CD4-positive, alpha-beta memory T cell (primary cell): ENCODE data around the gene PLS3. TPM values are rescaled to one million over a fixed set of nuclear protein-coding genes. Genes with fewer than 3 reads are reported as not detected.

Experiments
- CTCF ChIA-PET: fragments of 350-600 bp; sonication (Branson Sonifier 250); formaldehyde crosslinking; loops from one replicate; lab custom pipeline; 2021; ENCODE audit warnings: inconsistent platforms; ENCODE audit not compliant: partially characterized antibody; lab: Charles Lee
- POLR2A ChIA-PET: fragments of 350-600 bp; sonication (Branson Sonifier 250); formaldehyde crosslinking; loops from one replicate; lab custom pipeline; 2021; ENCODE audit not compliant: partially characterized antibody; lab: Charles Lee
- DNase-seq, 5 donors: peaks; one replicate each; pipeline versions ENCODE4 v3.0.0 to v3.0.0-alpha.2; 2020 to 2022; ENCODE audit warnings: mixed read lengths in 1 of 5
- H3K27ac ChIP-seq: one replicate; pipeline ENCODE4 v1.7.0; 2013; ENCODE audit warnings: low read depth, low read length
- H3K27me3 ChIP-seq: 2 replicates; pipeline ENCODE4 v1.7.0; 2013; ENCODE audit warnings: mild to moderate bottlenecking, low read length, moderate library complexity; ENCODE audit not compliant: insufficient read depth
- H3K36me3 ChIP-seq: 2 replicates; pipeline ENCODE4 v1.7.0; 2013; ENCODE audit warnings: mild to moderate bottlenecking, low read length, moderate library complexity; ENCODE audit not compliant: insufficient read depth
- H3K4me1 ChIP-seq: 2 replicates; pipeline ENCODE4 v1.7.0; 2013; ENCODE audit warnings: mild to moderate bottlenecking, low read length, moderate library complexity; ENCODE audit not compliant: insufficient read depth
- H3K4me3 ChIP-seq, 2 donors: one replicate each; pipeline ENCODE4 v1.7.0; 2013; ENCODE audit warnings: low read length in 2 of 2, mild to moderate bottlenecking in 1 of 2
- H3K9me3 ChIP-seq, 2 donors: one replicate each; pipeline ENCODE4 v1.7.0; 2013; ENCODE audit warnings: low read length in 2 of 2, control low read depth in 1 of 2; ENCODE audit not compliant: control insufficient read depth in 1 of 2
- H3K27ac Mint-ChIP-seq, 7 donors: one replicate each; pipeline ENCODE4 v1.8.0; 2020 to 2021; ENCODE audit warnings: mixed read lengths in 7 of 7, mild to moderate bottlenecking in 6 of 7, inconsistent platforms in 3 of 7, moderate library complexity in 3 of 7
- H3K27me3 Mint-ChIP-seq, 2 donors: one replicate each; pipeline ENCODE4 v1.8.0; 2020 to 2021; ENCODE audit warnings: mixed read lengths in 2 of 2
- H3K36me3 Mint-ChIP-seq, 2 donors: one replicate each; pipeline ENCODE4 v1.8.0; 2020 to 2021; ENCODE audit warnings: mixed read lengths in 2 of 2, inconsistent platforms in 1 of 2, mild to moderate bottlenecking in 1 of 2
- H3K4me1 Mint-ChIP-seq, 4 donors: one replicate each; pipeline ENCODE4 v1.8.0; 2020 to 2021; ENCODE audit warnings: mixed read lengths in 4 of 4, mild to moderate bottlenecking in 1 of 4
- H3K4me3 Mint-ChIP-seq, 8 donors: one replicate each; pipeline ENCODE4 v1.8.0; 2020 to 2021; ENCODE audit warnings: mixed read lengths in 8 of 8, mild to moderate bottlenecking in 7 of 8, moderate library complexity in 6 of 8, inconsistent platforms in 3 of 8
- H3K9me3 Mint-ChIP-seq, 8 donors: one replicate each; pipeline ENCODE4 v1.8.0; 2020 to 2021; ENCODE audit warnings: mixed read lengths in 8 of 8, mild to moderate bottlenecking in 5 of 8, inconsistent platforms in 3 of 8, moderate library complexity in 1 of 8
- intact Hi-C: fragments of 100-400 bp; cut with micrococcal nuclease; formaldehyde crosslinking; loops from one replicate; pipeline ENCODE4 v1.15.1; 2023
- polyA plus RNA-seq, 2 donors: library from polyadenylated mRNA; unstranded; fragments of 300-500 nt; fragmentation: Illumina TruSeq; gene quantifications; one replicate each; pipeline ENCODE4 v1.2.3, GENCODE V29; 2021
- total RNA-seq, 2 experiments: library from RNA; stranded (reverse); gene quantifications; one replicate each; pipeline ENCODE4 v1.2.3, GENCODE V29; 2021

Gene PLS3
- total and polyA plus RNA-seq, 4 experiments from 2014 or later, result 0.14 to 0.76 (median 0.15) TPM; not detected in 1

GRCh38 chrX:115583496-115584004 lies 22.6 kb downstream of the PLS3 start:
- no peak overlapping the region for H3K27ac Mint-ChIP-seq
- no peak for DNase-seq
- Histone ChIP-seq H3K36me3 (no peaks in the 10 kb centered on the region), H3K9me3 (no peaks in the 10 kb centered on the region), H3K4me1 (no peaks in the 10 kb centered on the region), H3K27me3 (no peaks in the 10 kb centered on the region), H3K27ac (no peak overlapping the region), H3K4me3 (no peak overlapping the region)
- ChIA-PET POLR2A (no interaction called here), CTCF (no interaction called here)
- H3K36me3 Mint-ChIP-seq, result no peaks in the 10 kb centered on the region
- peaks cover 0 to 1% (median 0%) of the 10 kb centered on the region in 8 donors for H3K9me3 Mint-ChIP-seq
- H3K4me3 Mint-ChIP-seq, result no peak overlapping the region
- intact Hi-C loops, result no loop called here
- H3K4me1 Mint-ChIP-seq, result no peaks in the 10 kb centered on the region
- H3K27me3 Mint-ChIP-seq, result no peaks in the 10 kb centered on the region

- Mint-ChIP-seq H3K4me1 (no peaks in the 10 kb centered on the region), H3K4me3 (no peak overlapping the region), H3K27me3 (no peaks in the 10 kb centered on the region), H3K27ac (no peak overlapping the region), H3K36me3 (no peaks in the 10 kb centered on the region), H3K9me3 (peaks cover 0 to 1% (median 0%) of the 10 kb centered on the region in 8 donors)
- ChIA-PET POLR2A (no interaction called here), CTCF (no interaction called here)
- Histone ChIP-seq H3K27me3 (no peaks in the 10 kb centered on the region), H3K9me3 (no peaks in the 10 kb centered on the region), H3K4me3 (no peak overlapping the region), H3K36me3 (no peaks in the 10 kb centered on the region), H3K4me1 (no peaks in the 10 kb centered on the region), H3K27ac (no peak overlapping the region)
- no peak for DNase-seq
- intact Hi-C loops, result no loop called here
Measured at GRCh38 chrX:115584696-115585095, 23.7 kb downstream of the PLS3 start.

- Histone ChIP-seq H3K36me3 (no peaks in the 10 kb centered on the region), H3K27me3 (no peaks in the 10 kb centered on the region), H3K27ac (no peak overlapping the region), H3K4me1 (no peaks in the 10 kb centered on the region), H3K9me3 (no peaks in the 10 kb centered on the region), H3K4me3 (no peak overlapping the region)
- H3K4me3 Mint-ChIP-seq, result no peak overlapping the region
- no peaks in the 10 kb centered on the region for H3K9me3 Mint-ChIP-seq
- CTCF ChIA-PET, result no interaction called here
- POLR2A ChIA-PET, result no interaction called here
- H3K36me3 Mint-ChIP-seq, result no peaks in the 10 kb centered on the region
- H3K4me1 Mint-ChIP-seq, result no peaks in the 10 kb centered on the region
- H3K27me3 Mint-ChIP-seq, result no peaks in the 10 kb centered on the region
- intact Hi-C loops, result no loop called here
- no peak for DNase-seq
- H3K27ac Mint-ChIP-seq, result no peak overlapping the region
Measured at GRCh38 chrX:115588179-115588578, 27.2 kb downstream of the PLS3 start.

- Mint-ChIP-seq H3K9me3 (no peaks in the 10 kb centered on the region), H3K4me1 (no peaks in the 10 kb centered on the region), H3K27me3 (no peaks in the 10 kb centered on the region), H3K36me3 (no peaks in the 10 kb centered on the region), H3K27ac (no peak overlapping the region), H3K4me3 (no peak overlapping the region)
- Histone ChIP-seq H3K4me3 (no peak overlapping the region), H3K27me3 (no peaks in the 10 kb centered on the region), H3K4me1 (no peaks in the 10 kb centered on the region), H3K36me3 (no peaks in the 10 kb centered on the region), H3K27ac (no peak overlapping the region), H3K9me3 (no peaks in the 10 kb centered on the region)
- no peak for DNase-seq
- CTCF ChIA-PET, result no interaction called here
- intact Hi-C loops, result no loop called here
- POLR2A ChIA-PET, result no interaction called here
Measured at GRCh38 chrX:115589419-115589818, 28.4 kb downstream of the PLS3 start.

GRCh38 chrX:115591420-115591819 lies 30.4 kb downstream of the PLS3 start:
- Histone ChIP-seq H3K4me1 (no peaks in the 10 kb centered on the region), H3K9me3 (no peaks in the 10 kb centered on the region), H3K27ac (no peak overlapping the region), H3K27me3 (no peaks in the 10 kb centered on the region), H3K36me3 (no peaks in the 10 kb centered on the region), H3K4me3 (no peak overlapping the region)
- Mint-ChIP-seq H3K9me3 (peaks cover 0 to 2% (median 0%) of the 10 kb centered on the region in 8 donors), H3K36me3 (no peaks in the 10 kb centered on the region), H3K4me3 (no peak overlapping the region), H3K27me3 (no peaks in the 10 kb centered on the region), H3K27ac (no peak overlapping the region), H3K4me1 (no peaks in the 10 kb centered on the region)
- POLR2A ChIA-PET, result no interaction called here
- CTCF ChIA-PET, result no interaction called here
- no peak for DNase-seq
- intact Hi-C loops, result no loop called here

- intact Hi-C loops, result no loop called here
Measured at GRCh38 chrX:115591856-115592842, 31.2 kb downstream of the PLS3 start.

GRCh38 chrX:115592997-115593734 lies 32.2 kb downstream of the PLS3 start:
- ChIA-PET POLR2A (no interaction called here), CTCF (no interaction called here)
- Mint-ChIP-seq H3K4me3 (no peak overlapping the region), H3K27me3 (peaks cover 0 to 1% of the 10 kb centered on the region in 2 donors), H3K36me3 (no peaks in the 10 kb centered on the region), H3K9me3 (peaks cover 0 to 2% (median 0%) of the 10 kb centered on the region in 8 donors), H3K4me1 (no peaks in the 10 kb centered on the region), H3K27ac (no peak overlapping the region)
- Histone ChIP-seq H3K4me1 (no peaks in the 10 kb centered on the region), H3K27ac (no peak overlapping the region), H3K9me3 (no peaks in the 10 kb centered on the region), H3K27me3 (no peaks in the 10 kb centered on the region), H3K4me3 (no peak overlapping the region), H3K36me3 (no peaks in the 10 kb centered on the region)
- DNase-seq, result no peak
- intact Hi-C loops, result no loop called here

More at GRCh38 chrX:115591856-115592842, 31.2 kb downstream of the PLS3 start:
- Histone ChIP-seq H3K36me3 (no peaks in the 10 kb centered on the region), H3K4me1 (no peaks in the 10 kb centered on the region), H3K9me3 (no peaks in the 10 kb centered on the region), H3K27ac (no peak overlapping the region), H3K4me3 (no peak overlapping the region), H3K27me3 (no peaks in the 10 kb centered on the region)
- Mint-ChIP-seq H3K36me3 (no peaks in the 10 kb centered on the region), H3K9me3 (peaks cover 0 to 2% (median 0%) of the 10 kb centered on the region in 8 donors), H3K4me1 (no peaks in the 10 kb centered on the region), H3K4me3 (no peak overlapping the region), H3K27me3 (peaks cover 0 to under 1% of the 10 kb centered on the region in 2 donors), H3K27ac (no peak overlapping the region)
- CTCF ChIA-PET, result no interaction called here
- DNase-seq, result no peak
- POLR2A ChIA-PET, result no interaction called here
